K562 (cell line): ENCODE results near the gene SPTSSA. TPM values are rescaled to one million over a fixed set of nuclear protein-coding genes. Genes with fewer than 3 reads are reported as not detected.
A peak's percentile ranks its signal among the peaks of the same experiment; 100 is the strongest.

Source experiments
- ATAC-seq: fragments of 200-7000 bp; cut with Tn5 transposase; 3 replicates; pipeline ENCODE4 v1.9.1; 2020; ENCODE audit warnings: moderate library complexity
- Bru-seq: library from RNA; stranded (reverse); fragments of 400-500 nt; gene quantifications from one replicate; lab custom pipeline; 2021; lab: Mats Ljungman, UMichigan
- BruChase-seq, 2 experiments: library from RNA; stranded (reverse); fragments of 400-500 nt; gene quantifications; one replicate each; lab custom pipeline; 2021; lab: Mats Ljungman, UMichigan
- BruUV-seq: library from RNA; stranded (reverse); fragments of 400-500 nt; replicated peaks from 2 replicates; lab custom pipeline; 2021; lab: Mats Ljungman, UMichigan
- CTCF ChIA-PET: fragments of 300-600 bp; formaldehyde crosslinking; extraction: SDS; loops from one replicate; lab custom pipeline; 2021; ENCODE audit warnings: low intra/inter-chr PET ratio; lab: Yijun Ruan, JAX
- POLR2A ChIA-PET: fragments of 300-600, 350-650 bp; sonication (Branson Sonifier 250); formaldehyde crosslinking; extraction: SDS; loops from one replicate; lab custom pipeline; 2021; ENCODE audit warnings: antibody characterized with exemption, inconsistent platforms; lab: Yijun Ruan, JAX
- DNase-seq, 4 experiments: peaks; one replicate each; pipeline versions ENCODE4 v3.0.0 to v3.0.0-alpha.2; 2011 to 2018; ENCODE audit warnings: low spot score in 3 of 4, mixed read lengths in 3 of 4; ENCODE audit errors: extremely low read depth in 1 of 4
- FAIRE-seq: peaks from 2 replicates; lab custom pipeline; 2011; peaks lifted over from hg19 to GRCh38; lab: Jason Lieb, UNC
- H2AFZ ChIP-seq: 2 replicates; pipeline ENCODE4 v1.6.0; 2011; ENCODE audit warnings: low read depth, low read length, control low read depth, inconsistent platforms
- H3K27ac ChIP-seq: fragments of 200-600 bp; 3 replicates; pipeline ENCODE4 v1.8.0; 2011; ENCODE audit warnings: low read depth, mild to moderate bottlenecking, control low read depth, inconsistent platforms, low read length, moderate library complexity, mixed read lengths; ENCODE audit errors: extremely low read depth
- H3K27me3 ChIP-seq, 2 experiments: fragments of 300-600 bp in 1 of 2; 2 replicates in 1 of 2; 3 replicates in 1 of 2; pipeline versions ENCODE4 v1.6.0 to v1.8.0; 2011; ENCODE audit warnings: inconsistent platforms in 2 of 2, low read length in 2 of 2, mild to moderate bottlenecking in 1 of 2, mixed read lengths in 1 of 2, moderate library complexity in 1 of 2; ENCODE audit not compliant: control insufficient read depth in 2 of 2, insufficient read depth in 2 of 2
- H3K36me3 ChIP-seq: fragments of 300-600 bp; 3 replicates; pipeline ENCODE4 v1.8.0; 2011; ENCODE audit warnings: mild to moderate bottlenecking, low read length, inconsistent platforms; ENCODE audit not compliant: control insufficient read depth, insufficient read depth
- H3K4me1 ChIP-seq, 2 experiments: fragments of 200-600 bp in 1 of 2; replicated peaks in 1 of 2; 2 replicates in 1 of 2; 3 replicates in 1 of 2; pipeline versions ENCODE4 v1.5.1 to v1.8.0; 2011; ENCODE audit warnings: inconsistent platforms in 2 of 2, low read length in 2 of 2, mild to moderate bottlenecking in 1 of 2, mixed read lengths in 1 of 2, moderate library complexity in 1 of 2; ENCODE audit not compliant: control insufficient read depth in 2 of 2, insufficient read depth in 2 of 2
- H3K4me2 ChIP-seq: 2 replicates; pipeline ENCODE4 v1.6.1; 2011; ENCODE audit warnings: low read length, control low read depth, inconsistent platforms, mixed read lengths; ENCODE audit not compliant: insufficient read depth
- H3K4me3 ChIP-seq: fragments of 200-600 bp; sonication (generic), shearing (Covaris generic); 2 replicates; pipeline ENCODE4 v1.5.1; 2016; ENCODE audit warnings: control low read depth, inconsistent platforms
- H3K79me2 ChIP-seq: fragments of 200-600 bp; 3 replicates; pipeline ENCODE4 v1.8.0; 2011; ENCODE audit warnings: low read length, inconsistent platforms; ENCODE audit not compliant: control insufficient read depth, insufficient read depth
- H3K9ac ChIP-seq, 2 experiments: 2 replicates each; pipeline versions ENCODE4 v1.6.0 to v1.6.1; 2011; ENCODE audit warnings: low read depth in 2 of 2, low read length in 2 of 2, control low read depth in 1 of 2, inconsistent platforms in 1 of 2, mild to moderate bottlenecking in 1 of 2, mixed read lengths in 1 of 2; ENCODE audit not compliant: insufficient read depth in 1 of 2
- H3K9me1 ChIP-seq: one replicate; pipeline ENCODE4 v1.6.0; 2011; ENCODE audit warnings: inconsistent platforms, mild to moderate bottlenecking, low read length, moderate library complexity; ENCODE audit not compliant: control insufficient read depth, insufficient read depth
- H3K9me3 ChIP-seq: replicated peaks from 2 replicates; pipeline ENCODE4 v1.5.1; 2011; ENCODE audit warnings: low read depth, low read length, inconsistent platforms; ENCODE audit not compliant: control insufficient read depth, insufficient read depth
- H4K20me1 ChIP-seq: replicated peaks from 2 replicates; pipeline ENCODE4 v1.6.1; 2011; ENCODE audit warnings: low read length, inconsistent platforms, mixed read lengths; ENCODE audit not compliant: control insufficient read depth, insufficient read depth
- GATAD2A ChIP-seq: fragments of 450-650 bp; IDR thresholded peaks from 2 replicates; pipeline ENCODE4 v1.6.1; 2017
- IFI16 ChIP-seq: fragments of 250-450 bp; sonication (Bioruptor Pico); IDR thresholded peaks from 2 replicates; pipeline ENCODE4 v2.1.2; 2022; ENCODE audit warnings: mild to moderate bottlenecking, inconsistent platforms
- JUND ChIP-seq, 2 experiments: IDR thresholded peaks; 2 replicates in 1 of 2; 3 replicates in 1 of 2; pipeline ENCODE4 v1.6.1; 2011; ENCODE audit warnings: borderline replicate concordance in 2 of 2, low read depth in 2 of 2, low read length in 2 of 2, improper control_type of control experiment in 1 of 2, missing biosample characterization in 1 of 2, missing genetic modification characterization in 1 of 2, missing genetic modification reagents in 1 of 2
- RBFOX2 ChIP-seq: fragments of 200-400 bp; formaldehyde crosslinking; IDR thresholded peaks from 2 replicates; pipeline ENCODE4 v1.6.1; 2017; ENCODE audit warnings: low read depth, mild to moderate bottlenecking, low read length, moderate library complexity
- WGBS: fragments of 100-300 bp; shearing (Covaris generic); methylation state at CpG from one replicate; pipeline ENCODE4 v1.1.6; 2016; ENCODE audit warnings: low coverage, mixed read lengths; ENCODE audit not compliant: insufficient coverage; ENCODE audit errors: missing lambda C conversion rate; 5-methylcytosine and 5-hydroxymethylcytosine counted together
- in situ Hi-C: fragments of 300-500 bp; cut with MboI; formaldehyde crosslinking; loops from 4 replicates; pipeline ENCODE4 v1.15.0; 2018; ENCODE audit warnings: inconsistent platforms, mixed read lengths
- intact Hi-C: fragments of 100-400 bp; cut with micrococcal nuclease; formaldehyde crosslinking; loops from 2 replicates; pipeline ENCODE4 v1.14.2; 2022
- long read RNA-seq, 3 experiments: library from polyadenylated mRNA in 2 of 3; library from RNA in 1 of 3; unstranded in 2 of 3; stranded (forward) in 1 of 3; transcript quantifications; one replicate each; pipeline ENCODE4 v2.0.0, GENCODE V29; 2019 to 2022
- polyA minus RNA-seq, 3 experiments: library from RNA; depleted of rRNA, polyadenylated mRNA; stranded (reverse); fragments of >200 nt; gene quantifications; 2 replicates each; pipeline ENCODE4 v1.2.3, GENCODE V29; 2011
- polyA plus RNA-seq, 8 experiments: library from polyadenylated mRNA; depleted of rRNA in 4 of 8; stranded (reverse) in 5 of 8; unstranded in 3 of 8; fragments of >200 nt; fragmentation: Nextera tagmentation in 2 of 8; fragmentation: Illumina TruSeq in 1 of 8; extraction: Ambion mirVana in 2 of 8; extraction: Trizol in 1 of 8; gene quantifications; 2 replicates each; pipeline versions ENCODE4 v1.2.1 to v1.2.3, GENCODE V29; 2011 to 2014; ENCODE audit warnings: inconsistent platforms in 1 of 8, missing spikeins in 1 of 8
- total RNA-seq, 7 experiments: library from RNA; depleted of rRNA in 6 of 7; stranded (reverse); fragments of >200 nt in 6 of 7; fragmentation: Illumina TruSeq in 2 of 7; extraction: Trizol in 2 of 7; gene quantifications; 2 replicates each; pipeline versions ENCODE4 v1.2.1 to v1.2.3, GENCODE V29; 2011 to 2021; ENCODE audit warnings: low replicate concordance in 1 of 7
- TF ChIP-seq, protein P1 (sequence below): fragments of 450-650 bp; IDR thresholded peaks from 2 replicates; pipeline ENCODE4 v1.6.1; 2018; ENCODE audit not compliant: partially characterized antibody
- TF ChIP-seq, protein P2 (sequence below): fragments of 250-450 bp; sonication (Bioruptor Pico); IDR thresholded peaks from 2 replicates; pipeline ENCODE4 v1.9.0; 2021; ENCODE audit warnings: mild to moderate bottlenecking, inconsistent platforms

SPTSSA gene, protein sequence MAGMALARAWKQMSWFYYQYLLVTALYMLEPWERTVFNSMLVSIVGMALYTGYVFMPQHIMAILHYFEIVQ
- 4.0 and 11.1 TPM in 2 replicates for total RNA-seq (2011; cell fraction: chromatin; rRNA removed; ENCODE audit: low replicate concordance)
- total RNA-seq (2011; cell fraction: nucleolus; rRNA removed), result 5.8 and 5.9 TPM in 2 replicates
- 8.5 and 14.4 TPM in 2 replicates for total RNA-seq (2011; cell fraction: nucleoplasm; rRNA removed)
- total RNA-seq (2014; rRNA removed) (6.8 and 9.6 TPM in 2 replicates), total RNA-seq (2014; rRNA removed; fragmentation: Illumina TruSeq; extraction: Trizol) (21.0 and 25.0 TPM in 2 replicates), total RNA-seq (2015; rRNA removed; fragmentation: Illumina TruSeq; extraction: Trizol) (17.1 and 18.4 TPM in 2 replicates), total RNA-seq (2021) (15.6 and 17.2 TPM in 2 replicates), polyA plus RNA-seq (2011; rRNA removed) (24.2 and 28.3 TPM in 2 replicates), polyA plus RNA-seq (2014; fragmentation: Illumina TruSeq; extraction: Trizol) (25.4 and 35.7 TPM in 2 replicates), polyA plus RNA-seq (2014; fragmentation: Nextera tagmentation; extraction: Ambion mirVana) (10 to 100 TPM; 22.0 to 26.9 TPM), polyA plus RNA-seq (2014; rRNA removed) (19.7 and 24.6 TPM in 2 replicates), polyA minus RNA-seq (2011; rRNA and poly(A)+ RNA removed) (10.8 and 11.2 TPM in 2 replicates), Bru-seq, nascent RNA (percentile 84 among the genes with signal in this experiment), BruChase-seq, experiment 1, labeled RNA remaining after a 2-hour chase (percentile 78 among the genes with signal in this experiment), BruChase-seq, experiment 2, labeled RNA remaining after a 6-hour chase (percentile 75 among the genes with signal in this experiment)
- polyA plus RNA-seq (2011; cell fraction: cytosol; rRNA removed), result 25.5 and 33.2 TPM in 2 replicates
- 6.9 and 8.4 TPM in 2 replicates for polyA plus RNA-seq (2011; cell fraction: nucleus; rRNA removed)
- polyA plus RNA-seq (2012), result 18.4 and 29.0 TPM in 2 replicates
- 6.6 and 7.7 TPM in 2 replicates for polyA minus RNA-seq (2011; cell fraction: cytosol; rRNA and poly(A)+ RNA removed)
- 2.2 and 4.0 TPM in 2 replicates for polyA minus RNA-seq (2011; cell fraction: nucleus; rRNA and poly(A)+ RNA removed)
- long read RNA-seq, experiment 1, partial matches to known transcripts, result 4 of 9 reads
- long read RNA-seq, experiment 1, other reads (novel, unspliced or antisense), result 1 of 9 reads
- long read RNA-seq, experiment 2, transcript SPTSSA-201 (2 exons, 2,777 nt), result major isoform, 8 of 36 reads
- long read RNA-seq, experiment 2, partial matches to known transcripts, result 0 of 36 reads
- long read RNA-seq, experiment 2, other reads (novel, unspliced or antisense), result 28 of 36 reads
- long read RNA-seq, experiment 3, transcript SPTSSA-201 (2 exons, 2,777 nt), result major isoform, 7 of 8 reads
- long read RNA-seq, experiment 3, partial matches to known transcripts, result 0 of 8 reads
- long read RNA-seq, experiment 3, other reads (novel, unspliced or antisense), result 1 of 8 reads

DNA sequence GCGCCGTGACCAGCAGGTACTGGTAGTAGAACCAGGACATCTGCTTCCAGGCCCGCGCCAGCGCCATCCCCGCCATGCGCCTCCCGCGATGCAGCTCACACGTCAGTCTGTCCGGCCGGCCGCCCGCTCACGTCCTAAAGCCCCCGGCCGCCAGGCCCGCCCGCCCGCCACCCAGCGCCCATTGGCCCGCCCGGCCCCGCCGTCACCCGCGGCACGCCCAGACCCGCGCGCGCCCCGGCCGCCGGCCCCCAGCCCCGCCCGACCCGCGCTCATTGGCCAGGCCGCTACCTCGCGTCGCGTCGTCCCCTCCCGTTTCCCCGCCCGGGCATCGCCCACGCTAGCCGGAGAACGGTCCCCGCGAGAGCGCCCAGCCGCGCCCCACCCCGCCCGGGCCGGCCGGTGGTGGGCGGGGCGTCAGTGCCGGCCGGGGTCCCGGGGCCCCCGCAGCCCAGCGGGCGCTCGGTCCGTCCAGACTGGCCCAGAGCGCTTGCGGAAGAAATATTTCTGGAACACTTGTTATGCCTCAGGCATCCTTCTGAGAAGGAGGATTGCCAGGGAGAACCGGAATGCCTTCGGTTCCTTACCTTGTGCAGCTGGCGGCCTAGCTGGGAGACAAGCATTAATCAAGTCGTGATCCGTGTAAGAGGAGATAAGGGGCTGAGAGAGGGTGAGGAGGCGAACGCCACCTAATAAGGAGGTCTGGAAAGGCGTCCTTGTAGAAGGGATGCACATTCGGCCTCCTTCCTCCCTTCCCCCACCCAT, at the start of gene SPTSSA:
Gene SPTSSA, minus strand, starts transcription at position 109 of the 762 bp plus-strand sequence. Its CDS starts 33 bp downstream, at position 76.
- in situ Hi-C loops (no loop called here), intact Hi-C loops (loop anchor here (5.0 kb wide), 2 partner anchors 35 to 75 kb away; partner anchors contain the start of gene EAPP)
- Histone ChIP-seq H3K9ac (peak within 1 kb of the TSS; percentile 70 to 89), H4K20me1 (no peaks in the 10 kb centered on the region), H3K27ac (peak within 1 kb of the TSS; percentile 81), H3K27me3 (no peaks in the 10 kb centered on the region), H3K4me3 (peak within 1 kb of the TSS; percentile 84), H2AFZ (peak within 1 kb of the TSS; percentile 79), H3K9me1 (no peaks in the 10 kb centered on the region), H3K36me3 (peaks cover 2% of the 10 kb centered on the region; the same call in 1 of the 3 replicates), H3K79me2 (peaks cover 43% of the 10 kb centered on the region), H3K9me3 (no peaks in the 10 kb centered on the region), H3K4me1 (peaks cover 18 to 36% of the 10 kb centered on the region in 2 experiments), H3K4me2 (peak within 1 kb of the TSS; percentile 91)
- ATAC-seq (peak; percentile 92), FAIRE-seq (peak; percentile 56), DNase-seq (peak; percentile 90 to 91 (median 91))
- ChIA-PET CTCF (no interaction called here), POLR2A (interaction anchor here (0.6 to 2.2 kb wide), 3 partner anchors 10 to 17 kb away, joined by 5 to 16 read pairs (median 5); no protein-coding TSS in a partner anchor)
- WGBS, result 0% methylated on average over 15 of the region's 82 CpGs
- no TSS peak for BruUV-seq
- TF ChIP-seq GATAD2A (no peak), RBFOX2 (peak; percentile 92), IFI16 (CRISPR knock-in tag) (no peak), JUND (IDR thresholded peaks at IDR 0.05; ENCODE audit: borderline replicate concordance, low read depth, low read length) (no peak), JUND (tag; IDR thresholded peaks at IDR 0.05; ENCODE audit: borderline replicate concordance, low read depth, low read length) (no peak)
- TF ChIP-seq, protein P1, sequence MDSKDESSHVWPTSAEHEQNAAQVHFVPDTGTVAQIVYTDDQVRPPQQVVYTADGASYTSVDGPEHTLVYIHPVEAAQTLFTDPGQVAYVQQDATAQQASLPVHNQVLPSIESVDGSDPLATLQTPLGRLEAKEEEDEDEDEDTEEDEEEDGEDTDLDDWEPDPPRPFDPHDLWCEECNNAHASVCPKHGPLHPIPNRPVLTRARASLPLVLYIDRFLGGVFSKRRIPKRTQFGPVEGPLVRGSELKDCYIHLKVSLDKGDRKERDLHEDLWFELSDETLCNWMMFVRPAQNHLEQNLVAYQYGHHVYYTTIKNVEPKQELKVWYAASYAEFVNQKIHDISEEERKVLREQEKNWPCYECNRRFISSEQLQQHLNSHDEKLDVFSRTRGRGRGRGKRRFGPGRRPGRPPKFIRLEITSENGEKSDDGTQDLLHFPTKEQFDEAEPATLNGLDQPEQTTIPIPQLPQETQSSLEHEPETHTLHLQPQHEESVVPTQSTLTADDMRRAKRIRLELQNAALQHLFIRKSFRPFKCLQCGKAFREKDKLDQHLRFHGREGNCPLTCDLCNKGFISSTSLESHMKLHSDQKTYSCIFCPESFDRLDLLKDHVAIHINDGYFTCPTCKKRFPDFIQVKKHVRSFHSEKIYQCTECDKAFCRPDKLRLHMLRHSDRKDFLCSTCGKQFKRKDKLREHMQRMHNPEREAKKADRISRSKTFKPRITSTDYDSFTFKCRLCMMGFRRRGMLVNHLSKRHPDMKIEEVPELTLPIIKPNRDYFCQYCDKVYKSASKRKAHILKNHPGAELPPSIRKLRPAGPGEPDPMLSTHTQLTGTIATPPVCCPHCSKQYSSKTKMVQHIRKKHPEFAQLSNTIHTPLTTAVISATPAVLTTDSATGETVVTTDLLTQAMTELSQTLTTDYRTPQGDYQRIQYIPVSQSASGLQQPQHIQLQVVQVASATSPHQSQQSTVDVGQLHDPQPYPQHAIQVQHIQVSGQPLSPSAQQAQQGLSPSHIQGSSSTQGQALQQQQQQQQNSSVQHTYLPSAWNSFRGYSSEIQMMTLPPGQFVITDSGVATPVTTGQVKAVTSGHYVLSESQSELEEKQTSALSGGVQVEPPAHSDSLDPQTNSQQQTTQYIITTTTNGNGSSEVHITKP, result no peak
- TF ChIP-seq, protein P2, sequence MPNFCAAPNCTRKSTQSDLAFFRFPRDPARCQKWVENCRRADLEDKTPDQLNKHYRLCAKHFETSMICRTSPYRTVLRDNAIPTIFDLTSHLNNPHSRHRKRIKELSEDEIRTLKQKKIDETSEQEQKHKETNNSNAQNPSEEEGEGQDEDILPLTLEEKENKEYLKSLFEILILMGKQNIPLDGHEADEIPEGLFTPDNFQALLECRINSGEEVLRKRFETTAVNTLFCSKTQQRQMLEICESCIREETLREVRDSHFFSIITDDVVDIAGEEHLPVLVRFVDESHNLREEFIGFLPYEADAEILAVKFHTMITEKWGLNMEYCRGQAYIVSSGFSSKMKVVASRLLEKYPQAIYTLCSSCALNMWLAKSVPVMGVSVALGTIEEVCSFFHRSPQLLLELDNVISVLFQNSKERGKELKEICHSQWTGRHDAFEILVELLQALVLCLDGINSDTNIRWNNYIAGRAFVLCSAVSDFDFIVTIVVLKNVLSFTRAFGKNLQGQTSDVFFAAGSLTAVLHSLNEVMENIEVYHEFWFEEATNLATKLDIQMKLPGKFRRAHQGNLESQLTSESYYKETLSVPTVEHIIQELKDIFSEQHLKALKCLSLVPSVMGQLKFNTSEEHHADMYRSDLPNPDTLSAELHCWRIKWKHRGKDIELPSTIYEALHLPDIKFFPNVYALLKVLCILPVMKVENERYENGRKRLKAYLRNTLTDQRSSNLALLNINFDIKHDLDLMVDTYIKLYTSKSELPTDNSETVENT, result 0 out of 2 replicates have a peak, but pooled peaks have one; percentile 16
